ENCODE measurements around the gene CCDC157. TPM values are rescaled to one million over a fixed set of nuclear protein-coding genes. Genes with fewer than 3 reads are reported as not detected.
A peak's percentile ranks its signal among the peaks of the same experiment; 100 is the strongest.

The CCDC157 gene
- total and polyA plus RNA-seq, 9 of the 15 experiments (the other 6 are each of a cell fraction or from before 2014, with no cell fraction given), result 0.04 to 1.3 (median 0.68) TPM

DNA sequence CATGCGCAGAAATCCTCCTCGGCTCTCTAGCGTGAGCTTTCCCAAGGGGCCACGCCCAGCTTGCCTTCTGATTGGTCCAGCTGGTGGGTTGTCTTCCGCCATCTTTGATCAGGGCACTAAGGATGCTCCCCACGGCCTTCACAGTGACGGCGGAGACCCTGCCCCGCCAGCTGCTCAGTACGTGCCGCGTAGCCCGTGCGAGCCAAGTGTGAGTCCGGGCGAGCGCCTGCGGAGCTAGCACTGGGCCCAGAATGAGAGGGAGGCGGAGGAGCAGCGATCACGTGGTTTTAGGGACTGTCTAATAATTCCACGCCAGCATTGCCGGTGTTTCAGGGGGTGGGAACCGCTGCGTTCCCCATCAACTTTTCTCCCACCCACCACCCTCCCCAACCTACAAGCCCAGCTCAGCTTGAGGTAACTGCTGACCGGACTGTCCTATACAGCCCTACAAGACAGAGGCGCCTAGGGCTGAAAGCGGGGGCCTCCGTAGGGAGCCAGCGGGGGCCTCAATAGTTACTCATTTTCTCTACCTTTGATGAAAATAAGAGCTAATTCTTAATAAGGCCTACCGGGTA is 67.2 kb downstream of the CCDC157 start (continued):
- TF ChIP-seq, protein P1, sequence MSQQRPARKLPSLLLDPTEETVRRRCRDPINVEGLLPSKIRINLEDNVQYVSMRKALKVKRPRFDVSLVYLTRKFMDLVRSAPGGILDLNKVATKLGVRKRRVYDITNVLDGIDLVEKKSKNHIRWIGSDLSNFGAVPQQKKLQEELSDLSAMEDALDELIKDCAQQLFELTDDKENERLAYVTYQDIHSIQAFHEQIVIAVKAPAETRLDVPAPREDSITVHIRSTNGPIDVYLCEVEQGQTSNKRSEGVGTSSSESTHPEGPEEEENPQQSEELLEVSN (IDR thresholded peaks at IDR 0.05; ENCODE audit: borderline replicate concordance in 1 of 2, extremely low read depth in 1 of 2, insufficient read depth in 1 of 2, insufficient read length in 1 of 2, low read depth in 1 of 2, low read length in 1 of 2, poor library complexity in 1 of 2, severe bottlenecking in 1 of 2), result peak; percentile 67 to 88
- TF ChIP-seq FOXA3 (CRISPR knock-in tag; conservative IDR thresholded peaks at IDR 0.05 in 1 of 2, IDR thresholded peaks at IDR 0.05 in 1 of 2), result no peak
- TF ChIP-seq SIN3A (IDR thresholded peaks at IDR 0.05; ENCODE audit: borderline replicate concordance in 2 of 2, control insufficient read depth in 1 of 2, low read depth in 2 of 2, low read length in 2 of 2), result peak; percentile 44 to 47; a peak in 1 of 4 replicates
- no peak for TF ChIP-seq ZFP30 (CRISPR knock-in tag; IDR thresholded peaks at IDR 0.05; ENCODE audit: borderline replicate concordance)
- TF ChIP-seq HNRNPLL (IDR thresholded peaks at IDR 0.05; ENCODE audit: low read depth, low read length, poor library complexity, severe bottlenecking), result peak; percentile 98
- peak; percentile 29; the same call in 1 of the 2 replicates for TF ChIP-seq NCOA1 (IDR thresholded peaks at IDR 0.05; ENCODE audit: low read depth)
- TF ChIP-seq GATAD2B (IDR thresholded peaks at IDR 0.05; ENCODE audit: borderline replicate concordance), result no peak
- no peak for TF ChIP-seq PPARD (CRISPR knock-in tag; IDR thresholded peaks at IDR 0.05)
- TF ChIP-seq ZNF239 (CRISPR knock-in tag; IDR thresholded peaks at IDR 0.05), result no peak
- no peak for TF ChIP-seq SMARCA4 (IDR thresholded peaks at IDR 0.05)
- no peak for TF ChIP-seq STAT5B (CRISPR knock-in tag; IDR thresholded peaks at IDR 0.05)
- TF ChIP-seq ZNF75A (CRISPR knock-in tag; IDR thresholded peaks at IDR 0.05), result no peak
- TF ChIP-seq FOS (IDR thresholded peaks at IDR 0.05; ENCODE audit: extremely low read depth, insufficient read length), result peak; percentile 54
- TF ChIP-seq, protein P2, sequence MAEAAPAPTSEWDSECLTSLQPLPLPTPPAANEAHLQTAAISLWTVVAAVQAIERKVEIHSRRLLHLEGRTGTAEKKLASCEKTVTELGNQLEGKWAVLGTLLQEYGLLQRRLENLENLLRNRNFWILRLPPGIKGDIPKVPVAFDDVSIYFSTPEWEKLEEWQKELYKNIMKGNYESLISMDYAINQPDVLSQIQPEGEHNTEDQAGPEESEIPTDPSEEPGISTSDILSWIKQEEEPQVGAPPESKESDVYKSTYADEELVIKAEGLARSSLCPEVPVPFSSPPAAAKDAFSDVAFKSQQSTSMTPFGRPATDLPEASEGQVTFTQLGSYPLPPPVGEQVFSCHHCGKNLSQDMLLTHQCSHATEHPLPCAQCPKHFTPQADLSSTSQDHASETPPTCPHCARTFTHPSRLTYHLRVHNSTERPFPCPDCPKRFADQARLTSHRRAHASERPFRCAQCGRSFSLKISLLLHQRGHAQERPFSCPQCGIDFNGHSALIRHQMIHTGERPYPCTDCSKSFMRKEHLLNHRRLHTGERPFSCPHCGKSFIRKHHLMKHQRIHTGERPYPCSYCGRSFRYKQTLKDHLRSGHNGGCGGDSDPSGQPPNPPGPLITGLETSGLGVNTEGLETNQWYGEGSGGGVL (CRISPR knock-in tag; IDR thresholded peaks at IDR 0.05), result no peak
- TF ChIP-seq, protein P3, sequence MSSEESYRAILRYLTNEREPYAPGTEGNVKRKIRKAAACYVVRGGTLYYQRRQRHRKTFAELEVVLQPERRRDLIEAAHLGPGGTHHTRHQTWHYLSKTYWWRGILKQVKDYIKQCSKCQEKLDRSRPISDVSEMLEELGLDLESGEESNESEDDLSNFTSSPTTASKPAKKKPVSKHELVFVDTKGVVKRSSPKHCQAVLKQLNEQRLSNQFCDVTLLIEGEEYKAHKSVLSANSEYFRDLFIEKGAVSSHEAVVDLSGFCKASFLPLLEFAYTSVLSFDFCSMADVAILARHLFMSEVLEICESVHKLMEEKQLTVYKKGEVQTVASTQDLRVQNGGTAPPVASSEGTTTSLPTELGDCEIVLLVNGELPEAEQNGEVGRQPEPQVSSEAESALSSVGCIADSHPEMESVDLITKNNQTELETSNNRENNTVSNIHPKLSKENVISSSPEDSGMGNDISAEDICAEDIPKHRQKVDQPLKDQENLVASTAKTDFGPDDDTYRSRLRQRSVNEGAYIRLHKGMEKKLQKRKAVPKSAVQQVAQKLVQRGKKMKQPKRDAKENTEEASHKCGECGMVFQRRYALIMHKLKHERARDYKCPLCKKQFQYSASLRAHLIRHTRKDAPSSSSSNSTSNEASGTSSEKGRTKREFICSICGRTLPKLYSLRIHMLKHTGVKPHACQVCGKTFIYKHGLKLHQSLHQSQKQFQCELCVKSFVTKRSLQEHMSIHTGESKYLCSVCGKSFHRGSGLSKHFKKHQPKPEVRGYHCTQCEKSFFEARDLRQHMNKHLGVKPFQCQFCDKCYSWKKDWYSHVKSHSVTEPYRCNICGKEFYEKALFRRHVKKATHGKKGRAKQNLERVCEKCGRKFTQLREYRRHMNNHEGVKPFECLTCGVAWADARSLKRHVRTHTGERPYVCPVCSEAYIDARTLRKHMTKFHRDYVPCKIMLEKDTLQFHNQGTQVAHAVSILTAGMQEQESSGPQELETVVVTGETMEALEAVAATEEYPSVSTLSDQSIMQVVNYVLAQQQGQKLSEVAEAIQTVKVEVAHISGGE (CRISPR knock-in tag; IDR thresholded peaks at IDR 0.05), result peak in 1 of 3 experiments; percentile 78; a peak in 2 of 6 replicates
- TF ChIP-seq HDAC3 (IDR thresholded peaks at IDR 0.05; ENCODE audit: borderline replicate concordance, partially characterized antibody), result no peak
- TF ChIP-seq EP400 (IDR thresholded peaks at IDR 0.05), result peak; percentile 78
- no peak for TF ChIP-seq ZNF551 (CRISPR knock-in tag; IDR thresholded peaks at IDR 0.05)
- TF ChIP-seq, protein P4, sequence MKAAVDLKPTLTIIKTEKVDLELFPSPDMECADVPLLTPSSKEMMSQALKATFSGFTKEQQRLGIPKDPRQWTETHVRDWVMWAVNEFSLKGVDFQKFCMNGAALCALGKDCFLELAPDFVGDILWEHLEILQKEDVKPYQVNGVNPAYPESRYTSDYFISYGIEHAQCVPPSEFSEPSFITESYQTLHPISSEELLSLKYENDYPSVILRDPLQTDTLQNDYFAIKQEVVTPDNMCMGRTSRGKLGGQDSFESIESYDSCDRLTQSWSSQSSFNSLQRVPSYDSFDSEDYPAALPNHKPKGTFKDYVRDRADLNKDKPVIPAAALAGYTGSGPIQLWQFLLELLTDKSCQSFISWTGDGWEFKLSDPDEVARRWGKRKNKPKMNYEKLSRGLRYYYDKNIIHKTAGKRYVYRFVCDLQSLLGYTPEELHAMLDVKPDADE (conservative IDR thresholded peaks at IDR 0.05; ENCODE audit: control insufficient read depth, low read depth, low read length), result peak; percentile 73; the same call in 1 of the 2 replicates
